ENCODE measurements around the gene TCEA2. TPM values are rescaled to one million over a fixed set of nuclear protein-coding genes. Genes with fewer than 3 reads are reported as not detected.

The TCEA2 gene
- total and polyA plus RNA-seq, 2 of the 13 experiments (the other 11 are each of a cell fraction or from before 2014, with no cell fraction given), result 28.1 to 33.7 TPM

DNA sequence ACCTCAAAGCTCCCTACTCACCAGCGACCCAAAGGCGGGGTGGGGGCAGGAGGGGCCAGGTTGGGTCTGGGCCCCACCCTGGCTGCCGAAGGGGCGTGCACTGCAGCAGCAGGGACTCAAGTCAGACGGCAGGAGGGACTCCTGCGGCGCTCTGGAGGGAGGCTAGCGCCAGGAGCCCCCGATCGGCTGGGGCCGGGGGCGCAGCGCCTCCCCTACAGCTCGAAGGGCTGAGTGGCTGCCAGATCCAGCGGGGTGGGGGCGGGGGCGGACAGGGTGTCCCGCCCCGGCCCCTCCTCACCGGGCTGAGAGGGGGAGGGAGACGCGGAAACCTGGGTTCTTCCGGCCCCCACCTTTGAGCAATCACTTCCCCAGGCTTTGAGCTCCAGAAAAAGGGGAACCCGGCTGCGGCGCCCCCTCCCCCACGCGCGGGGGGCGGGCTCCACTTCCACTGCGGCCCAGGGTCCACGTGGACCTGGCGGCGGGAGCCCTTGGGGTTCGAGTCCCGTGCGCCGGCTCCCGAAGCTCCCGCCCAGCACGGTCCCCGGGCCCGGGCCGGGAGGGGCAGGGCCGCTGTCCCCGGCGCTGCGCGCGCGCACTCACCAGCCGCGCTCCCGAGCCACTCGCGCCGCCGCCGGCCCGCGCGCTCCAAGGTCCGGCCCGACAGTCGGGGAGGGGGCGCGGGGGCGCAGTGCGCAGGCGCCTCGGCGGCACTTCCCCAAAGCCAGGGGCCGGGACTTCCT lies 16.4 kb downstream of the TCEA2 start, which contains the start of gene RGS19 (continued):
- TF ChIP-seq, protein P1, sequence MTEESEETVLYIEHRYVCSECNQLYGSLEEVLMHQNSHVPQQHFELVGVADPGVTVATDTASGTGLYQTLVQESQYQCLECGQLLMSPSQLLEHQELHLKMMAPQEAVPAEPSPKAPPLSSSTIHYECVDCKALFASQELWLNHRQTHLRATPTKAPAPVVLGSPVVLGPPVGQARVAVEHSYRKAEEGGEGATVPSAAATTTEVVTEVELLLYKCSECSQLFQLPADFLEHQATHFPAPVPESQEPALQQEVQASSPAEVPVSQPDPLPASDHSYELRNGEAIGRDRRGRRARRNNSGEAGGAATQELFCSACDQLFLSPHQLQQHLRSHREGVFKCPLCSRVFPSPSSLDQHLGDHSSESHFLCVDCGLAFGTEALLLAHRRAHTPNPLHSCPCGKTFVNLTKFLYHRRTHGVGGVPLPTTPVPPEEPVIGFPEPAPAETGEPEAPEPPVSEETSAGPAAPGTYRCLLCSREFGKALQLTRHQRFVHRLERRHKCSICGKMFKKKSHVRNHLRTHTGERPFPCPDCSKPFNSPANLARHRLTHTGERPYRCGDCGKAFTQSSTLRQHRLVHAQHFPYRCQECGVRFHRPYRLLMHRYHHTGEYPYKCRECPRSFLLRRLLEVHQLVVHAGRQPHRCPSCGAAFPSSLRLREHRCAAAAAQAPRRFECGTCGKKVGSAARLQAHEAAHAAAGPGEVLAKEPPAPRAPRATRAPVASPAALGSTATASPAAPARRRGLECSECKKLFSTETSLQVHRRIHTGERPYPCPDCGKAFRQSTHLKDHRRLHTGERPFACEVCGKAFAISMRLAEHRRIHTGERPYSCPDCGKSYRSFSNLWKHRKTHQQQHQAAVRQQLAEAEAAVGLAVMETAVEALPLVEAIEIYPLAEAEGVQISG (CRISPR knock-in tag; IDR thresholded peaks at IDR 0.05), result 0 out of 2 replicates have a peak, but pooled peaks have one; percentile 22
- TF ChIP-seq ZMYM3 (CRISPR knock-in tag; IDR thresholded peaks at IDR 0.05) (peak; percentile 99), HDAC1 (CRISPR knock-in tag; IDR thresholded peaks at IDR 0.05) (0 out of 2 replicates have a peak, but pooled peaks have one; percentile 31), KAT7 (CRISPR knock-in tag; IDR thresholded peaks at IDR 0.05; ENCODE audit: borderline replicate concordance) (peak; percentile 29; the same call in 1 of the 2 replicates), ZNF547 (CRISPR knock-in tag; IDR thresholded peaks at IDR 0.05) (0 out of 2 replicates have a peak, but pooled peaks have one; percentile 8), ZSCAN20 (CRISPR knock-in tag; IDR thresholded peaks at IDR 0.05; ENCODE audit: borderline replicate concordance) (peak; percentile 59), TMF1 (CRISPR knock-in tag; IDR thresholded peaks at IDR 0.05; ENCODE audit: low read depth) (peak; percentile 41), MTA1 (CRISPR knock-in tag; IDR thresholded peaks at IDR 0.05; ENCODE audit: borderline replicate concordance) (peak; percentile 54; the same call in 1 of the 2 replicates), BRCA1 (CRISPR knock-in tag; IDR thresholded peaks at IDR 0.05) (peak; percentile 68; the same call in 1 of the 2 replicates), ZNF546 (CRISPR knock-in tag; conservative IDR thresholded peaks at IDR 0.05) (peak; percentile 64; the same call in 1 of the 2 replicates)
- TF ChIP-seq, protein P2, sequence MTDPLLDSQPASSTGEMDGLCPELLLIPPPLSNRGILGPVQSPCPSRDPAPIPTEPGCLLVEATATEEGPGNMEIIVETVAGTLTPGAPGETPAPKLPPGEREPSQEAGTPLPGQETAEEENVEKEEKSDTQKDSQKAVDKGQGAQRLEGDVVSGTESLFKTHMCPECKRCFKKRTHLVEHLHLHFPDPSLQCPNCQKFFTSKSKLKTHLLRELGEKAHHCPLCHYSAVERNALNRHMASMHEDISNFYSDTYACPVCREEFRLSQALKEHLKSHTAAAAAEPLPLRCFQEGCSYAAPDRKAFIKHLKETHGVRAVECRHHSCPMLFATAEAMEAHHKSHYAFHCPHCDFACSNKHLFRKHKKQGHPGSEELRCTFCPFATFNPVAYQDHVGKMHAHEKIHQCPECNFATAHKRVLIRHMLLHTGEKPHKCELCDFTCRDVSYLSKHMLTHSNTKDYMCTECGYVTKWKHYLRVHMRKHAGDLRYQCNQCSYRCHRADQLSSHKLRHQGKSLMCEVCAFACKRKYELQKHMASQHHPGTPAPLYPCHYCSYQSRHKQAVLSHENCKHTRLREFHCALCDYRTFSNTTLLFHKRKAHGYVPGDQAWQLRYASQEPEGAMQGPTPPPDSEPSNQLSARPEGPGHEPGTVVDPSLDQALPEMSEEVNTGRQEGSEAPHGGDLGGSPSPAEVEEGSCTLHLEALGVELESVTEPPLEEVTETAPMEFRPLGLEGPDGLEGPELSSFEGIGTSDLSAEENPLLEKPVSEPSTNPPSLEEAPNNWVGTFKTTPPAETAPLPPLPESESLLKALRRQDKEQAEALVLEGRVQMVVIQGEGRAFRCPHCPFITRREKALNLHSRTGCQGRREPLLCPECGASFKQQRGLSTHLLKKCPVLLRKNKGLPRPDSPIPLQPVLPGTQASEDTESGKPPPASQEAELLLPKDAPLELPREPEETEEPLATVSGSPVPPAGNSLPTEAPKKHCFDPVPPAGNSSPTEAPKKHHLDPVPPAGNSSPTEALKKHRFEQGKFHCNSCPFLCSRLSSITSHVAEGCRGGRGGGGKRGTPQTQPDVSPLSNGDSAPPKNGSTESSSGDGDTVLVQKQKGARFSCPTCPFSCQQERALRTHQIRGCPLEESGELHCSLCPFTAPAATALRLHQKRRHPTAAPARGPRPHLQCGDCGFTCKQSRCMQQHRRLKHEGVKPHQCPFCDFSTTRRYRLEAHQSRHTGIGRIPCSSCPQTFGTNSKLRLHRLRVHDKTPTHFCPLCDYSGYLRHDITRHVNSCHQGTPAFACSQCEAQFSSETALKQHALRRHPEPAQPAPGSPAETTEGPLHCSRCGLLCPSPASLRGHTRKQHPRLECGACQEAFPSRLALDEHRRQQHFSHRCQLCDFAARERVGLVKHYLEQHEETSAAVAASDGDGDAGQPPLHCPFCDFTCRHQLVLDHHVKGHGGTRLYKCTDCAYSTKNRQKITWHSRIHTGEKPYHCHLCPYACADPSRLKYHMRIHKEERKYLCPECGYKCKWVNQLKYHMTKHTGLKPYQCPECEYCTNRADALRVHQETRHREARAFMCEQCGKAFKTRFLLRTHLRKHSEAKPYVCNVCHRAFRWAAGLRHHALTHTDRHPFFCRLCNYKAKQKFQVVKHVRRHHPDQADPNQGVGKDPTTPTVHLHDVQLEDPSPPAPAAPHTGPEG (CRISPR knock-in tag; IDR thresholded peaks at IDR 0.05), result 0 out of 2 replicates have a peak, but pooled peaks have one; percentile 42
- TF ChIP-seq, protein P3, sequence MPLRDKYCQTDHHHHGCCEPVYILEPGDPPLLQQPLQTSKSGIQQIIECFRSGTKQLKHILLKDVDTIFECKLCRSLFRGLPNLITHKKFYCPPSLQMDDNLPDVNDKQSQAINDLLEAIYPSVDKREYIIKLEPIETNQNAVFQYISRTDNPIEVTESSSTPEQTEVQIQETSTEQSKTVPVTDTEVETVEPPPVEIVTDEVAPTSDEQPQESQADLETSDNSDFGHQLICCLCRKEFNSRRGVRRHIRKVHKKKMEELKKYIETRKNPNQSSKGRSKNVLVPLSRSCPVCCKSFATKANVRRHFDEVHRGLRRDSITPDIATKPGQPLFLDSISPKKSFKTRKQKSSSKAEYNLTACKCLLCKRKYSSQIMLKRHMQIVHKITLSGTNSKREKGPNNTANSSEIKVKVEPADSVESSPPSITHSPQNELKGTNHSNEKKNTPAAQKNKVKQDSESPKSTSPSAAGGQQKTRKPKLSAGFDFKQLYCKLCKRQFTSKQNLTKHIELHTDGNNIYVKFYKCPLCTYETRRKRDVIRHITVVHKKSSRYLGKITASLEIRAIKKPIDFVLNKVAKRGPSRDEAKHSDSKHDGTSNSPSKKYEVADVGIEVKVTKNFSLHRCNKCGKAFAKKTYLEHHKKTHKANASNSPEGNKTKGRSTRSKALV (CRISPR knock-in tag; IDR thresholded peaks at IDR 0.05), result no peak
- TF ChIP-seq, protein P4, sequence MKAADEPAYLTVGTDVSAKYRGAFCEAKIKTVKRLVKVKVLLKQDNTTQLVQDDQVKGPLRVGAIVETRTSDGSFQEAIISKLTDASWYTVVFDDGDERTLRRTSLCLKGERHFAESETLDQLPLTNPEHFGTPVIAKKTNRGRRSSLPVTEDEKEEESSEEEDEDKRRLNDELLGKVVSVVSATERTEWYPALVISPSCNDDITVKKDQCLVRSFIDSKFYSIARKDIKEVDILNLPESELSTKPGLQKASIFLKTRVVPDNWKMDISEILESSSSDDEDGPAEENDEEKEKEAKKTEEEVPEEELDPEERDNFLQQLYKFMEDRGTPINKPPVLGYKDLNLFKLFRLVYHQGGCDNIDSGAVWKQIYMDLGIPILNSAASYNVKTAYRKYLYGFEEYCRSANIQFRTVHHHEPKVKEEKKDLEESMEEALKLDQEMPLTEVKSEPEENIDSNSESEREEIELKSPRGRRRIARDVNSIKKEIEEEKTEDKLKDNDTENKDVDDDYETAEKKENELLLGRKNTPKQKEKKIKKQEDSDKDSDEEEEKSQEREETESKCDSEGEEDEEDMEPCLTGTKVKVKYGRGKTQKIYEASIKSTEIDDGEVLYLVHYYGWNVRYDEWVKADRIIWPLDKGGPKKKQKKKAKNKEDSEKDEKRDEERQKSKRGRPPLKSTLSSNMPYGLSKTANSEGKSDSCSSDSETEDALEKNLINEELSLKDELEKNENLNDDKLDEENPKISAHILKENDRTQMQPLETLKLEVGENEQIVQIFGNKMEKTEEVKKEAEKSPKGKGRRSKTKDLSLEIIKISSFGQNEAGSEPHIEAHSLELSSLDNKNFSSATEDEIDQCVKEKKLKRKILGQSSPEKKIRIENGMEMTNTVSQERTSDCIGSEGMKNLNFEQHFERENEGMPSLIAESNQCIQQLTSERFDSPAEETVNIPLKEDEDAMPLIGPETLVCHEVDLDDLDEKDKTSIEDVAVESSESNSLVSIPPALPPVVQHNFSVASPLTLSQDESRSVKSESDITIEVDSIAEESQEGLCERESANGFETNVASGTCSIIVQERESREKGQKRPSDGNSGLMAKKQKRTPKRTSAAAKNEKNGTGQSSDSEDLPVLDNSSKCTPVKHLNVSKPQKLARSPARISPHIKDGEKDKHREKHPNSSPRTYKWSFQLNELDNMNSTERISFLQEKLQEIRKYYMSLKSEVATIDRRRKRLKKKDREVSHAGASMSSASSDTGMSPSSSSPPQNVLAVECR (CRISPR knock-in tag; IDR thresholded peaks at IDR 0.05; ENCODE audit: borderline replicate concordance), result peak; percentile 29; the same call in 1 of the 2 replicates
